Activated CD4-positive, alpha-beta T cell treated with anti-CD3 and anti-CD28 coated beads, Interleukin-2, amount 10 ng/mL, durations not matched to agents 24 days and 14 days (primary cell): ENCODE measurements around the gene PUS7. TPM values are rescaled to one million over a fixed set of nuclear protein-coding genes. Genes with fewer than 3 reads are reported as not detected.
A peak's percentile ranks its signal among the peaks of the same experiment; 100 is the strongest.
"Not testable (repeated sequence)": the region's sequence is repeated elsewhere in the genome, so short reads cannot be mapped to it uniquely, and the experiment has no call there.

ENCODE experiments used
- DNase-seq: peaks from one replicate; pipeline ENCODE4 v3.0.0; 2022
- H3K27ac Mint-ChIP-seq: one replicate; pipeline ENCODE4 v1.8.0; 2022; ENCODE audit warnings: mild to moderate bottlenecking, mixed read lengths
- H3K27me3 Mint-ChIP-seq: one replicate; pipeline ENCODE4 v1.8.0; 2022; ENCODE audit warnings: mixed read lengths
- H3K36me3 Mint-ChIP-seq: one replicate; pipeline ENCODE4 v1.8.0; 2022; ENCODE audit warnings: low read depth, mild to moderate bottlenecking, mixed read lengths
- H3K4me1 Mint-ChIP-seq: one replicate; pipeline ENCODE4 v1.8.0; 2021; ENCODE audit warnings: mixed read lengths
- H3K4me3 Mint-ChIP-seq: one replicate; pipeline ENCODE4 v1.8.0; 2022; ENCODE audit warnings: mild to moderate bottlenecking, moderate library complexity, mixed read lengths
- H3K9me3 Mint-ChIP-seq: one replicate; pipeline ENCODE4 v1.8.0; 2021; ENCODE audit warnings: mixed read lengths
- intact Hi-C: fragments of 100-400 bp; cut with micrococcal nuclease; formaldehyde crosslinking; loops from one replicate; pipeline ENCODE4 v1.15.1; 2023
- total RNA-seq: library from RNA; stranded (reverse); gene quantifications from 2 replicates; pipeline ENCODE4 v1.2.3, GENCODE V29; 2022

Gene PUS7
- total RNA-seq, 1 donor from 2014 or later = 54.5 TPM

- H3K4me1 Mint-ChIP-seq = peaks cover 17% of the 10 kb centered on the region
- H3K36me3 Mint-ChIP-seq = peaks cover 16% of the 10 kb centered on the region
- no peaks in the 10 kb centered on the region for H3K27me3 Mint-ChIP-seq
- peak overlapping the region; percentile 99 for H3K27ac Mint-ChIP-seq
- peak; percentile 83 for DNase-seq
- peak overlapping the region; percentile 99 for H3K4me3 Mint-ChIP-seq
- no peaks in the 10 kb centered on the region for H3K9me3 Mint-ChIP-seq
- intact Hi-C loops = loop anchor here (5.0 to 10.0 kb wide), 2 partner anchors 424 to 904 kb away; no protein-coding TSS in a partner anchor
Observed at GRCh38 chr7:105521027-105521716, 899 bp downstream of the PUS7 start.

DNA sequence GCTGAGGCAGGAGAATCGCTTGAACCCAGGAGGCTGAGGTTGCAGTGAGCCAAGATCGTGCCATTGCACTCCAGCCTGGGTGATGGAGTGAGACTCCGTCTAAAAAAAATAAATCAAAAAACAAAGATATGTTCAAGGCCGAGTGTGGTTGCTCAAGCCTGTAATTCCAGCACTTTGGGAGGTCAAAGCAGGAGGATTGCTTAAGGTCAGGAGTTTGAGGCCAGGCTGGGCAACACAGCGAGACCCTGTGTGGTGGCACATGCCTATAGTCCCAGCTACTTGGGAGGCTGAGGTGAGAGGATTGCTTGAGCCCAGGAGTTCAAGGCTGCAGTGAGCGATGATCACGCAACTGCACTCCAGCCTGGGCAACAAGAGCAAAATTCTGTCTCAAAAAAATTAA is 1.5 kb downstream of the PUS7 start:
- peak overlapping the region; percentile 61 for H3K4me3 Mint-ChIP-seq
- H3K27me3 Mint-ChIP-seq, DNase-seq, H3K9me3 Mint-ChIP-seq, H3K27ac Mint-ChIP-seq: not testable (repeated sequence)
- H3K36me3 Mint-ChIP-seq = peaks cover 16% of the 10 kb centered on the region
- intact Hi-C loops = loop anchor here (5.0 to 10.0 kb wide), 2 partner anchors 423 to 904 kb away; no protein-coding TSS in a partner anchor
- peaks cover 17% of the 10 kb centered on the region for H3K4me1 Mint-ChIP-seq

DNA sequence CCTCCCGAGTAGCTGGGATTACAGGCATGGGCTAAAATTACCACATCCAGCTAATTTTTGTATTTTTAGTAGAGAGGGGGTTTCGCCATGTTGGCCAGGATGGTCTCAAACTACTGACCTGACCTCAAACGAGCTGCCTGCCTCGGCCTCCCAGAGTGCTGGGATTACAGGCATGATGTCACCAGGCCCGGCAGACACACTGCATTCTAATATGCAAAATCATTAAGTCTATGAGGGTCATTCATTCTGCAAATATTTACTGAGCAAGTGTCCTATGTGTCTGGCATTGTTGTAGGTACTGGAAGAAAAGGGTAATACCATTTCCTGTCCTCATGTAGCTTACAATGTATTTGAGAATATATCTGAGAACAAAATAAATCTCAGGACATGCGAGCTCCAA is 2.7 kb downstream of the PUS7 start:
- Mint-ChIP-seq H3K27ac (no peak overlapping the region), H3K36me3 (peaks cover 20% of the 10 kb centered on the region), H3K27me3 (no peaks in the 10 kb centered on the region), H3K4me1 (peaks cover 26% of the 10 kb centered on the region), H3K9me3 (no peaks in the 10 kb centered on the region), H3K4me3 (peak overlapping the region; percentile 59)
- DNase-seq = no peak
- intact Hi-C loops = no loop called here

- H3K27me3 Mint-ChIP-seq = not testable (repeated sequence)
Observed at GRCh38 chr7:105515610-105516009, 6.5 kb downstream of the PUS7 start.

DNA sequence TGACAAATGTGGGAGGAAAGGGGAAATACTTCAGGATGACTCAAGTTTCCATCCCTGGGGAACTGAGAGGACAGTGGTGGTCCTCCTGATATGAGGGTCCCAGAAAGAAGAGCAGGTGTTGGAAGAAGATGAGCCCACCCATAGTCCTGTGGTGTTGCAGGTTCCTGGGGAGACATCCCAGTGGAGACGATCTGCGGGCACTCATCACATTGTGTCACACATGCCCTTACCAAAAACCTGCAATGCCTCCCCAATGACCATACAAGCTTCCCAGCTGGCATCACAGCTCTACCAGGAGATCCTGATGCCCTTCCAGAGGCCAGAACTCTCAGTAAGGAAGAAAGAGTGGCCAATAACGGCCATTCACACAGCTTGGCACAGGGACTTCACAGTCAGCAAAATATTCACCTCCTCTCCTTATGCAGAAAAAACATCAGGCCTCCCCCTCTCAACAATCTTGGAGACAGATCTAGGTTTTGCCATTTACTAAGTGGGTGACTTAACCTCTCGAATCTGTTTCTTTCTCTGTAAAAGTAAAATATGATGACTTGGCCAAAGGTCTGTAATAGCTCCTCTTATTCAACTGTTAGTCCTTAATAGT is 9.0 kb downstream of the PUS7 start:
- Mint-ChIP-seq H3K27ac (peak overlapping the region; percentile 84), H3K9me3 (no peaks in the 10 kb centered on the region), H3K27me3 (no peaks in the 10 kb centered on the region), H3K36me3 (peaks cover 29% of the 10 kb centered on the region), H3K4me3 (peak overlapping the region; percentile 50), H3K4me1 (peaks cover 28% of the 10 kb centered on the region)
- DNase-seq = no peak
- intact Hi-C loops = no loop called here

More at GRCh38 chr7:105515610-105516009, 6.5 kb downstream of the PUS7 start:
- H3K9me3 Mint-ChIP-seq, H3K4me3 Mint-ChIP-seq, DNase-seq, intact Hi-C loops, H3K27ac Mint-ChIP-seq: not testable (repeated sequence)
- peaks cover 33% of the 10 kb centered on the region for H3K36me3 Mint-ChIP-seq
- peaks cover 33% of the 10 kb centered on the region for H3K4me1 Mint-ChIP-seq

DNA sequence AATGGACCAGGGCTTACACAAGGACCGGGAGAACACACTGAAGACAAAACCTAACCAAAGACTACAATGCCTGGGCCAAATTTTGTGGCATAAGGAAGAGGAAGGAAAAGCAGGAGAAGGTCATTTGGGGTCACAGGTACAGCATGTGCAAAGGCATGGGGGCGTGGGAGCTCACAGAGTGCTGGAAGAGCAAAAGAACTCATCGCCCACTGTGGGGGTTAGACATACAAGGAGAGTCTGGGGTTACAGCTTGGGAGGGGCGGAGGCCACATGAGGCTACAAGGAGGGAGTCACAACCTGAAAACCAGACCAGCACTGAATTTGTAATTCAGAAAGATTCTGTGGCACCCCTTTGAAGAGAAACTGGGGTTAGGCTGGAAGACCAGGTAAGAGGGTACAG is 9.7 kb downstream of the PUS7 start:
- H3K36me3 Mint-ChIP-seq = peaks cover 29% of the 10 kb centered on the region
- DNase-seq = no peak
- H3K27ac Mint-ChIP-seq = peak overlapping the region; percentile 84
- H3K4me3 Mint-ChIP-seq = peak overlapping the region; percentile 50
- intact Hi-C loops = no loop called here
- H3K27me3 Mint-ChIP-seq = no peaks in the 10 kb centered on the region
- H3K9me3 Mint-ChIP-seq = no peaks in the 10 kb centered on the region
- H3K4me1 Mint-ChIP-seq = peaks cover 28% of the 10 kb centered on the region

GRCh38 chr7:105502173-105502572 is 19.9 kb downstream of the PUS7 start:
- Mint-ChIP-seq H3K27ac (no peak overlapping the region), H3K4me1 (peaks cover 1% of the 10 kb centered on the region), H3K4me3 (no peak overlapping the region), H3K27me3 (no peaks in the 10 kb centered on the region), H3K36me3 (peaks cover 63% of the 10 kb centered on the region), H3K9me3 (no peaks in the 10 kb centered on the region)
- intact Hi-C loops = no loop called here
- no peak for DNase-seq

DNA sequence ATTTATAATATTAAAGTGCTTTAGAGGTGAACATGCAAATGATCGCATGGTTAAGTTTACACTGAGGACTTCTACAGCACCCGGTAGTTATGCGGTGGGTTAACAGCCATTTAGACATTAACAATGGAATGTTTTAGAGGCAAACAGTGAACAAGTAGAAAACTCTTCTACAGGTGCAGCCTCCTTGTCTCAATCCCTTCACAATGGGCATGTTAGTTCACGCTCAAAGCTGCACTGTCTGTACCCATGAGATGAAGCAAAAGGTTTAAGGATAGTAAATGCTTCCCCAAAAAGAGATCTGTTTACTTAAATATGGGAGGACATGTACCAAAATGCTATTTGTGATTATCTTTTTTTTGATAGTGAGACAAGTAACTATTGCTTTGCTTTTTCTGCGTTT is 25.1 kb downstream of the PUS7 start:
- H3K9me3 Mint-ChIP-seq = no peaks in the 10 kb centered on the region
- no peaks in the 10 kb centered on the region for H3K27me3 Mint-ChIP-seq
- peaks cover 38% of the 10 kb centered on the region for H3K36me3 Mint-ChIP-seq
- intact Hi-C loops = no loop called here
- H3K4me3 Mint-ChIP-seq = no peak overlapping the region
- H3K4me1 Mint-ChIP-seq = no peaks in the 10 kb centered on the region
- H3K27ac Mint-ChIP-seq = no peak overlapping the region
- DNase-seq = no peak

- Mint-ChIP-seq H3K36me3 (peaks cover 35% of the 10 kb centered on the region), H3K4me1 (no peaks in the 10 kb centered on the region)
Observed at GRCh38 chr7:105496521-105496920, 25.6 kb downstream of the PUS7 start.

DNA sequence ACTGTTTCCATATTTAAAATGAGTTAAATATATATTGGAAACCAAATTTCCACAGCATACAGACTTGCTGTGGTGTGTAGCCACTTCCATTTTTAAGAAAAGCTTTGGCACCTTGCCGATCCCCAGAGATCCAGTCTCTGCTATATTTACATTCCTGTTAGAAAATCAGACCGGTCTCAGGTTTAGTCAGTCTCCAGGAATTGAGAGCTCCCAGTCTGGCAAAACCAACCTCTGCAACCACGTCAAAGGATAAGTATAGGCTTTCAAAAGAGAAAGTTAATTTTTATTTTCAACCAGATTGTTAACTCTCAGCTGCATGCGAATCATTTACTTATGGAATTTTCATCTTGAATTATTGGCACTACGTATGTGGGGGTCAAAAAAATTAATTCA is 28.2 kb downstream of the PUS7 start:
- no peaks in the 10 kb centered on the region for H3K9me3 Mint-ChIP-seq
- H3K27ac Mint-ChIP-seq = no peak overlapping the region
- intact Hi-C loops = no loop called here
- no peak overlapping the region for H3K4me3 Mint-ChIP-seq
- H3K36me3 Mint-ChIP-seq = peaks cover 23% of the 10 kb centered on the region
- no peaks in the 10 kb centered on the region for H3K4me1 Mint-ChIP-seq
- no peaks in the 10 kb centered on the region for H3K27me3 Mint-ChIP-seq
- no peak for DNase-seq

More at GRCh38 chr7:105496521-105496920, 25.6 kb downstream of the PUS7 start:
- Mint-ChIP-seq H3K9me3 (no peaks in the 10 kb centered on the region), H3K27me3 (no peaks in the 10 kb centered on the region), H3K4me3 (no peak overlapping the region), H3K27ac (no peak overlapping the region)
- no peak for DNase-seq
- intact Hi-C loops = no loop called here

DNA sequence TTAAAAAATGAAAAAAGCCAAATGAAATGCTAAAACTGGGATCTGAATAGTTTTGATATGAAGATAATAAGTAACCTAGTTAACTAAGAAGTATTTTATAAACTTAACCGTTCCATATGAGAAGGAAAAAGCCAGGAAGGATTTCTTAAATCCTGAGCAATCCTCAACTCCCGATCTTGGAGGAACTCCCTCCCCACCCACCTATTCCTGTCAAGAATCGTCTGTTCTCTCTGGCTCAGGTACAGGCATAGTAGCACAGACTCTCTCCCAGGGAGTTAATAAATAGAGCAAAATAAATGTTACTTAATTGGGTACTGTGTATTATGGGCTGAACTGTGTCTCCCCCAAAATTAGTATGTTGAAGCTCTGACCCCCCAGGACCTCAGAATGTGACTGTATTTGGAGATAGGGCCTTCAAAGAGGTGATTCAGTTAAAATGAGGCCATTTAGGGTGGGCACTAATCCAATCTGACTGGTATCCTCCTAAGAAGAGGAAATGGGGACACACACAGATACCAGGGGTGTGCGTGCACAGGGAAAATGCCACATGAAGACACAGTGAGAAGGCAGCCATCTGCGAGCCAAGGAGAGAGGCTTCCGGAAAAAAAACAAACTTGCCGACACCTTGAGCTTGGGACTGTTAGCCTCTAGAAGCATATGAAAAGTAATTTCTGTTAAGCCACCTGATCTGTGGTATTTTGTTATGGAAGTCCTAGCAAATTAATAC is 28.7 kb downstream of the PUS7 start:
- Mint-ChIP-seq H3K4me1 (no peaks in the 10 kb centered on the region), H3K27me3 (no peaks in the 10 kb centered on the region), H3K4me3 (no peak overlapping the region), H3K36me3 (peaks cover 21% of the 10 kb centered on the region), H3K27ac (no peak overlapping the region), H3K9me3 (no peaks in the 10 kb centered on the region)
- intact Hi-C loops = no loop called here
- DNase-seq = no peak

DNA sequence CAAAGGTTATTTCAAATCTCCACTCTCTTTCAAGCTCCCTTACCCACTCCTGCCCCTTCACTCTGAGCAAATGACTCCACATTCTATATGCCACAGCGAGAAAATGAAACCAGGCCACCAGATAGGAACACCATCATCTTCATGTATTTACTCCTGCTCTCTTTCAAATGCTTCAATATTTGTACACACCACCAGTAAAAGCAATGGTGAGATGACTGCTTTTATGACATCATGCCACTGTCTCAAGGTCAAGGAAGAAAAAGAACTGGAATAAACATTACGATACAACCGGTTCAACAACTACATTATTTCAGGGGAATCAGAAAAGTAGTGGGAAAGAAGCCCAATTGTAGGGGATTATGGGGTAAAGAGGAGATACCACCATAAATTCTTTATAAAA is 32.7 kb downstream of the PUS7 start:
- no peak overlapping the region for H3K4me3 Mint-ChIP-seq
- no peaks in the 10 kb centered on the region for H3K4me1 Mint-ChIP-seq
- no peaks in the 10 kb centered on the region for H3K27me3 Mint-ChIP-seq
- no peak for DNase-seq
- no peak overlapping the region for H3K27ac Mint-ChIP-seq
- H3K9me3 Mint-ChIP-seq = no peaks in the 10 kb centered on the region
- H3K36me3 Mint-ChIP-seq = peaks cover 35% of the 10 kb centered on the region
- intact Hi-C loops = no loop called here

- intact Hi-C loops = no loop called here
- H3K27ac Mint-ChIP-seq = peak overlapping the region; percentile 1
- peak; percentile 66 for DNase-seq
- H3K27me3 Mint-ChIP-seq = no peaks in the 10 kb centered on the region
- H3K4me3 Mint-ChIP-seq = no peak overlapping the region
- no peaks in the 10 kb centered on the region for H3K4me1 Mint-ChIP-seq
- peaks cover 34% of the 10 kb centered on the region for H3K36me3 Mint-ChIP-seq
- H3K9me3 Mint-ChIP-seq = no peaks in the 10 kb centered on the region
Observed at GRCh38 chr7:105487579-105488571, 34.2 kb downstream of the PUS7 start.
